Loucy (cell line): ENCODE results near the gene CACNA1B.

ENCODE experiments used
- H2AFZ ChIP-seq: fragments of 200-600 bp; sonication (generic); 2 replicates; pipeline ENCODE4 v1.6.0; 2016; ENCODE audit warnings: antibody characterized with exemption, mild to moderate bottlenecking, low read length, moderate library complexity
- H3F3A ChIP-seq: fragments of 200-600 bp; 2 replicates; pipeline ENCODE4 v1.6.0; 2016; ENCODE audit warnings: antibody characterized with exemption, low read depth, mild to moderate bottlenecking
- H3K27me3 ChIP-seq: fragments of 200-600 bp; sonication (generic); 2 replicates; pipeline ENCODE4 v1.6.1; 2014; ENCODE audit warnings: low read length, mild to moderate bottlenecking; ENCODE audit not compliant: insufficient read depth, poor library complexity, severe bottlenecking
- H3K36me3 ChIP-seq: fragments of 200-600 bp; sonication (generic); 2 replicates; pipeline ENCODE4 v1.6.1; 2016; ENCODE audit warnings: low read length; ENCODE audit not compliant: insufficient read depth
- H3K4me1 ChIP-seq: fragments of 200-600 bp; sonication (generic); 2 replicates; pipeline ENCODE4 v1.5.1; 2014; ENCODE audit warnings: low read length, mild to moderate bottlenecking; ENCODE audit not compliant: insufficient read depth, poor library complexity, severe bottlenecking
- H3K4me2 ChIP-seq: fragments of 200-600 bp; sonication (generic); 2 replicates; pipeline ENCODE4 v1.6.0; 2014; ENCODE audit warnings: antibody characterized with exemption, low read length, low read depth, mild to moderate bottlenecking; ENCODE audit not compliant: poor library complexity, severe bottlenecking
- H3K4me3 ChIP-seq: fragments of 200-600 bp; sonication (generic); 2 replicates; pipeline ENCODE4 v1.5.1; 2014; ENCODE audit warnings: low read length, mild to moderate bottlenecking, mixed read lengths; ENCODE audit not compliant: poor library complexity, severe bottlenecking
- H3K79me2 ChIP-seq: fragments of 200-600 bp; sonication (generic); 2 replicates; pipeline ENCODE4 v1.6.1; 2014; ENCODE audit warnings: low read length; ENCODE audit not compliant: insufficient read depth
- H3K9ac ChIP-seq: fragments of 200-600 bp; sonication (generic); 2 replicates; pipeline ENCODE4 v1.6.0; 2014; ENCODE audit warnings: mild to moderate bottlenecking, low read depth, low read length, moderate library complexity; ENCODE audit not compliant: poor library complexity, severe bottlenecking
- H3K9me2 ChIP-seq: fragments of 200-600 bp; sonication (generic); replicated peaks from 2 replicates; pipeline ENCODE4 v1.6.1; 2016; ENCODE audit warnings: low read depth, low read length, mixed read lengths
- H3K9me3 ChIP-seq: fragments of 200-600 bp; sonication (generic); 2 replicates; pipeline ENCODE4 v1.6.1; 2014; ENCODE audit warnings: mild to moderate bottlenecking, antibody characterized with exemption, low read length, low read depth; ENCODE audit not compliant: insufficient read depth
- H4K20me1 ChIP-seq: fragments of 200-600 bp; sonication (generic); 2 replicates; pipeline ENCODE4 v1.6.0; 2014; ENCODE audit warnings: antibody characterized with exemption, low read length, mild to moderate bottlenecking; ENCODE audit not compliant: insufficient read depth, poor library complexity, severe bottlenecking
- CTCF ChIP-seq: fragments of 200-600 bp; sonication (generic); conservative IDR thresholded peaks from 2 replicates; pipeline ENCODE4 v1.5.1; 2014; ENCODE audit warnings: mild to moderate bottlenecking, antibody characterized with exemption, low read length
- EZH2phosphoT487 ChIP-seq: fragments of 200-600 bp; IDR thresholded peaks from 2 replicates; pipeline ENCODE4 v1.6.1; 2018; ENCODE audit warnings: antibody characterized with exemption, mild to moderate bottlenecking, moderate library complexity, borderline replicate concordance

Gene CACNA1B

GRCh38 chr9:137860361-137860760, 17.2 kb upstream of the CACNA1B start:
- H3K27me3 ChIP-seq, result no peaks in the 10 kb centered on the region
- H3K4me1 ChIP-seq, result no peaks in the 10 kb centered on the region
- no peak for TF ChIP-seq EZH2phosphoT487
- no peak for TF ChIP-seq CTCF
- no peaks in the 10 kb centered on the region for H3K79me2 ChIP-seq
- no peaks in the 10 kb centered on the region for H3K36me3 ChIP-seq
- no peaks in the 10 kb centered on the region for H3K9me2 ChIP-seq
- H3K9me3 ChIP-seq, result peaks cover 40% of the 10 kb centered on the region; the same call in 1 of the 2 replicates
- no peak overlapping the region for H2AFZ ChIP-seq
- H4K20me1 ChIP-seq, result no peaks in the 10 kb centered on the region
- H3K4me2 ChIP-seq, result no peak overlapping the region
- H3F3A ChIP-seq, result no peaks in the 10 kb centered on the region
- H3K9ac ChIP-seq, result no peak overlapping the region
- H3K4me3 ChIP-seq, result no peak overlapping the region

- Histone ChIP-seq H3K9me3 (peaks cover 42% of the 10 kb centered on the region; the same call in 1 of the 2 replicates), H3K9ac (no peak overlapping the region), H3K4me2 (no peak overlapping the region), H3K4me1 (no peaks in the 10 kb centered on the region), H3K27me3 (no peaks in the 10 kb centered on the region), H4K20me1 (no peaks in the 10 kb centered on the region), H3K4me3 (no peak overlapping the region), H3K79me2 (no peaks in the 10 kb centered on the region), H3F3A (no peaks in the 10 kb centered on the region), H3K36me3 (no peaks in the 10 kb centered on the region), H3K9me2 (no peaks in the 10 kb centered on the region), H2AFZ (no peak overlapping the region)
- no peak for TF ChIP-seq EZH2phosphoT487
- TF ChIP-seq CTCF, result no peak
Measured at GRCh38 chr9:137865581-137866145, 11.9 kb upstream of the CACNA1B start.

- Histone ChIP-seq H4K20me1 (no peaks in the 10 kb centered on the region), H3K4me2 (no peak overlapping the region), H3K27me3 (no peaks in the 10 kb centered on the region), H3K9ac (no peak overlapping the region), H2AFZ (no peak overlapping the region), H3K79me2 (no peaks in the 10 kb centered on the region), H3K9me2 (no peaks in the 10 kb centered on the region), H3K4me3 (no peak overlapping the region), H3F3A (no peaks in the 10 kb centered on the region), H3K36me3 (no peaks in the 10 kb centered on the region), H3K4me1 (no peaks in the 10 kb centered on the region), H3K9me3 (peaks cover 38% of the 10 kb centered on the region; the same call in 1 of the 2 replicates)
- TF ChIP-seq CTCF, result no peak
- TF ChIP-seq EZH2phosphoT487, result no peak
Measured at GRCh38 chr9:137866226-137867141, 11.1 kb upstream of the CACNA1B start.
